ENCODE data around the gene SRXN1. TPM values are rescaled to one million over a fixed set of nuclear protein-coding genes. Genes with fewer than 3 reads are reported as not detected.

The SRXN1 gene
- total RNA-seq, 1 experiment from 2014 or later: 70.6 TPM

- no peak for DNase-seq (ENCODE audit: low spot score)
- in situ Hi-C loops (cut with HindIII; ENCODE audit: low sequenced_read_pairs): no loop called here
Measured at GRCh38 chr20:661474-662270, 8.7 kb upstream of the SRXN1 start.

GRCh38 chr20:658731-659291 is 5.8 kb upstream of the SRXN1 start:
- no peak for DNase-seq (ENCODE audit: low spot score)
- in situ Hi-C loops (cut with HindIII; ENCODE audit: low sequenced_read_pairs): no loop called here

DNA sequence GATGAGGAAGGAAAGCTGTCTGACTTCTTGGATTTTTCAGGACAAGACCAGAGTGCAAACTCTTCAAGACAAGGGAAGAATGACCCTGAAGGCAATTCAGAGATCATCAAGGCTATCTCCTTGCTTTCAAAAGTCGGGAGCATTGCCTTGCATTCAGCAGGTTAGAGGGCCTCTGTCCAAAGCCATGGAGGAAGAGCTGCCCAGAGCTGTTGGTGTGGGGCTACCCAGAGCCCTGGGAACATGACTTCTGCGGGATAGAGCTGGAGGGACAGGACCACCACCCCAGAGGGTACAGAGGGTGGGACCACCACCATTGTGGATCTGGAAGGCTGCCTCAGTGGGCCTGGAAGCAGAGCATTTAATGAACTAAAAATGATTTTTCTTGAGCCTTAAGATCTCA is 5.2 kb upstream of the SRXN1 start:
- in situ Hi-C loops (cut with HindIII; ENCODE audit: low sequenced_read_pairs): no loop called here
- no peak for DNase-seq (ENCODE audit: low spot score)

DNA sequence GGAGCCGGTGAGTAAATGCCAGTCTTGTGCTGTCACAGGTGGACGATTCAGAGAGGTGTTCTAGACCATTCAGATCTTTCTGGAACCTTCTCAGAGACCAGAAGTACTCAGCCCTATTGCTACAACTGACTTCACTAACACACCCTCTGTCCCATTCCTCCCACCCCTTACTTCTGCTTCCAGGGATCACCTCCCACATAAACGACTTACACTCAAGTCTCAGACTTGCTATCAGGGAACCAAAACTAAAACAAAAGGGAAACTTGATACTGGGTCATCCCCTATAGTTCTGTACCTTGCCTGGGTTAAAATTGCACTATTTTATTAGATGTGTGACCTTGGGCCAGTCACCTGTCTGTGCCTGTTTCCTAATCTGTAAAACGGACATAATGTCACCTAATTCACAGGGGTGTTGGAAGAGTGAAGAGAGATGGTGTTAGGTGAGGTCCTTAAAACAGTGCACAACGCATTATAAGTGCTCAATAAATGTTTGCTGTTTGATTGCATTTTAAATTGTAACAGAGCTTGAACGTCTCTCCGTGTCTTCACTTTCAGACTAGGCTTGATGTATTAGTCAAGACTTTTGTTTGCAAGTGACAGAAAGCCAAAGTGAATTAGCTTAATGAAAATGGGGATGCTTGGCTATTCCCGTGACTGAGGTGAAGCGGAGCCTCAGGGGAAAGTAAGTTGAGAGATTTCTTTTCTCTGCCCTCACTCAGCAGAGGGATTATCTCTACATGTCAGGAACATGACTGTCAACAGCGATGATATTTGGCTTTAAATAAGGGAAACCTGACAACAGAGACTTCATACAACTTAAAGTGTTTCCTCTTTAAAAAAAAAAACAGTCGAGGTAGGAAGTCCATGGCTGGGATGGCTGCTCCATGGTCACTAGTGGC is 3.0 kb upstream of the SRXN1 start:
- in situ Hi-C loops (cut with HindIII; ENCODE audit: low sequenced_read_pairs): no loop called here
- no peak for DNase-seq (ENCODE audit: low spot score)

GRCh38 chr20:654417-654750 is 1.4 kb upstream of the SRXN1 start:
- no peak for DNase-seq (ENCODE audit: low spot score)
- in situ Hi-C loops (cut with HindIII; ENCODE audit: low sequenced_read_pairs): no loop called here

- in situ Hi-C loops (cut with HindIII; ENCODE audit: low sequenced_read_pairs): no loop called here
- DNase-seq (ENCODE audit: low spot score): no peak
Measured at GRCh38 chr20:653590-654416, 803 bp upstream of the SRXN1 start.

- in situ Hi-C loops (cut with HindIII; ENCODE audit: low sequenced_read_pairs): no loop called here
- no peak for DNase-seq (ENCODE audit: low spot score)
Measured at GRCh38 chr20:652615-653109, 338 bp downstream of the SRXN1 start.

DNA sequence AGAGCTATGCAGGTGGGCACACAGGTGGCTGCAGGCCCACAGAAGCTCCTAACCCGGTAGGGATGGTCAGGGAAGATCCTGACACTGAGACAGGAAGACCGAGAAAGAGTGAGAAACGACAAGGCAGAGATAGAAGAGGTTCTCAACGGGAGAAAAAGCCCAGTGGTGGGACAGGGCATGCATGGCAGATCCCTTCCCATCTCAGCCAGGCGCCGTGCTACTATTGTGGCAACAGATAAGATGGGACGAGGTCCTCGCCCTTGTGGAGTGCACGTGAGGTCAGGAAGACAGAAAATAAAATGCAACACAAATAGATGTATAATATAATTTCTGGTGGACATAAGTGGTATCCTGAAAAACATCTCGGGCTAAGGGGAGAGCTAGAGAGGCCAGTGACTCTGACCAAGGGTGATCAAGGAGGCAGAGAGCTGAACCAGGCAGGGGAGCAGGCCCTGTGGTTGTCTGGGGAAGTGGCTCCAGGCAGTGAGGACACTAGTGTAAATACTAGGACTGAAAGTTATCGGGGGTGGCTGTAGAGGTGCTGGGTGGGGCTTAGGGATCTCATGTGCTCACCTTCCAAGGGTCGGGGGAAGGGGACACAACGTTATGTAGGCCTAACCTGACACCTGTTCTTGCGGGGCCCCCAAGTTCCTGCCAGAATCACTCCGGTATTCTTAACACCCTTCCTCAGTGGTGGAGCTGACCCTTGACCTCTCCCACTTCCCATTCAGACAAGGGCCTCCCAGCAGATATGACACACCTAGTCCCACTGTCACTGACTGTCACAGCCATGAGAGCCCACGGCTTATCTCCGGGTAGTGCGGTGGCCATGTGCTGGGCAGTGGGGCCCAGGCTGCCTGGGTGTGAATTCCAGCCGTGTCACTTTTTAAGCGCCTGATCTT is 1.0 kb downstream of the SRXN1 start:
- in situ Hi-C loops (cut with HindIII; ENCODE audit: low sequenced_read_pairs): no loop called here

GRCh38 chr20:650954-651353 is 2.0 kb downstream of the SRXN1 start:
- DNase-seq (ENCODE audit: low spot score): no peak
- in situ Hi-C loops (cut with HindIII; ENCODE audit: low sequenced_read_pairs): no loop called here

More for the DNA sequence above, 1.0 kb downstream of the SRXN1 start:
- no peak for DNase-seq (ENCODE audit: low spot score)

GRCh38 chr20:650281-650680 is 2.7 kb downstream of the SRXN1 start:
- no peak for DNase-seq (ENCODE audit: low spot score)
- in situ Hi-C loops (cut with HindIII; ENCODE audit: low sequenced_read_pairs): no loop called here

DNA sequence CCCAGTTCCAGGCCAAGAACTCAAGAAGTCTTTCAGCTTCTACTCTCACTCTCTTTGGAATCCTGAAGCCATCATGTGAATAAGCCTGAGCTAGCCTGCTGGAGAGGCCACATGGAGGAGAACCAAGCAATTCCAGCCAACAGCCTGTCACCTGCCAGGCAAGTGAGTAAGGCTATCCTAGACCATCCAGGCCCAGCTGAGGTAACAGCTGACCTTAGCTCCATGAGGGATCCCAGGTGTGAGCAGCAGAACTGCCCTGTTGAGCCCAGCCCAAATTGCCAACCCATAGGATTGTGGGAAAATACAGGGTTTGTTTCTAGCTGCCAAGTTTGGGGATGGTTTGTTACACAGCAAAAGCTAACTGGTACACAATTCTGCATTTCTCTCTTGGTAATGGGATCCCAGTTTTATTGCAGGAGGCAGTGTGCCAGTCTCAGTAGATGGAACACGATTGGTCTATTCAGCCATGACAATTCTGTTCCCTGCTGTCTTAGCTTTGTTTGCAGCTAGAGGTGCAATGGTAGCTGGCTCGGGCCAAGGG is 5.5 kb downstream of the SRXN1 start:
- DNase-seq (ENCODE audit: low spot score): no peak
- in situ Hi-C loops (cut with HindIII; ENCODE audit: low sequenced_read_pairs): loop anchor here (10.0 kb wide), 1 partner anchor 173 kb away; no protein-coding TSS in a partner anchor

DNA sequence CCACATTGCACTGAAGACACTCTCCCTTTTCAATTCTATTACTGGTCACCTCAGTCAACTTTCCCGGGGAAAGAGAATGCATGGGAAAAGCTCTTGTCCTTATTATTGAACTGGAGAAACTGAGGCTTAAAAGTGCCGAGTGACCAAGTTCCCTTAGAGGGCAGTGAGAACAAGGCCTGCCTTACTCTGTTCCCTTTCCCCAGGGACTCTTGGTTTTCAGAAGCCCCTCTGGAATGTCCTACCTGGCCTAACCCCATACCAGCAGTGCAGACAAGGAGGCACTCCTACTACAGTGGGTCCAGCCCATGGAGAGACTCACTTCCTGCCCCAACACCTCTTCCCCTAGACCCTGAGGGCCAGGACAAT is 6.1 kb downstream of the SRXN1 start:
- no peak for DNase-seq (ENCODE audit: low spot score)
- in situ Hi-C loops (cut with HindIII; ENCODE audit: low sequenced_read_pairs): loop anchor here (10.0 kb wide), 1 partner anchor 172 kb away; no protein-coding TSS in a partner anchor

GRCh38 chr20:646107-646867 is 6.7 kb downstream of the SRXN1 start:
- no peak for DNase-seq (ENCODE audit: low spot score)
- in situ Hi-C loops (cut with HindIII; ENCODE audit: low sequenced_read_pairs): loop anchor here (10.0 kb wide), 1 partner anchor 171 kb away; no protein-coding TSS in a partner anchor

GRCh38 chr20:645318-646106 is 7.5 kb downstream of the SRXN1 start:
- in situ Hi-C loops (cut with HindIII; ENCODE audit: low sequenced_read_pairs): loop anchor here (10.0 kb wide), 1 partner anchor 171 kb away; no protein-coding TSS in a partner anchor
- peak; percentile 56 for DNase-seq (ENCODE audit: low spot score)

DNA sequence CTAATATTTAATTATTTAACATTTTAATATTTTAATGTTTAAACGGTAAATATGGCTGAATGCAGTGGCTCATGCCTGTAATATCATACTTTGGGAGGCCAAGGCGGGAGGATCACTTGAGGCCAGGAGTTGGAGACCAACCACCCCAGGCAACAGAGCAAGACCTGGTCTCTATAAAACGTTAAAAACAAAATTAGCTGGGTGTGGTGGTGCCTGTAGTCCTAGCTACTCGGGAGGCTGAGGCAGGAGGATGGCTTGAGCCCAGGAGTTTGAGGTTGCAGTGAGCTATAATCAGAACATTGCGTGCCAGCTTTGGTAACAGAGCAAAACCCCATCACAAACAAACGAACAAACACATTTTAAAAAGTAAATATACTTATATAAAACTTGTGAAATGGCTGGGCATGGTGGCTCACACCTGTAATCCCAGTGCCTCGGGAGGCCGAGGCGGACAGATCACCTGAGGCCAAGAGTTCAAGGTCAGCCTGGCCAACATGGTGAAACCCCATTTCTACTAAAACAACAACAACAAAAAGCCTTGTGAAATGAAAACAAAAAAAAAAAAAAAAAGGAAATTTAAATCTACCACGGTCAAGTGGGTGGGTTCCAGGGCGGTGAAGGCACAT is 8.2 kb downstream of the SRXN1 start:
- in situ Hi-C loops (cut with HindIII; ENCODE audit: low sequenced_read_pairs): loop anchor here (10.0 kb wide), 1 partner anchor 170 kb away; no protein-coding TSS in a partner anchor
- no peak for DNase-seq (ENCODE audit: low spot score)

All from G401 (cell line).